ENCODE measurements around the gene ISM1. TPM values are rescaled to one million over a fixed set of nuclear protein-coding genes. Genes with fewer than 3 reads are reported as not detected.

The ISM1 gene
- total RNA-seq, 4 donors from 2014 or later: 0.70 to 3.3 (median 1.7) TPM

- H3K27ac ChIP-seq: no peak overlapping the region
- H3K4me3 ChIP-seq: no peak overlapping the region
- no peaks in the 10 kb centered on the region for H3K9me3 ChIP-seq
- no peak for DNase-seq
- H3K27me3 ChIP-seq: no peaks in the 10 kb centered on the region
- TF ChIP-seq POLR2A (IDR thresholded peaks at IDR 0.05) (no peak), CTCF (IDR thresholded peaks at IDR 0.05) (no peak)
- no peaks in the 10 kb centered on the region for H3K4me1 ChIP-seq
- H3K36me3 ChIP-seq: no peaks in the 10 kb centered on the region
These were observed 86.6 kb downstream of the ISM1 start for GRCh38 chr20:13307562-13308163.

DNA sequence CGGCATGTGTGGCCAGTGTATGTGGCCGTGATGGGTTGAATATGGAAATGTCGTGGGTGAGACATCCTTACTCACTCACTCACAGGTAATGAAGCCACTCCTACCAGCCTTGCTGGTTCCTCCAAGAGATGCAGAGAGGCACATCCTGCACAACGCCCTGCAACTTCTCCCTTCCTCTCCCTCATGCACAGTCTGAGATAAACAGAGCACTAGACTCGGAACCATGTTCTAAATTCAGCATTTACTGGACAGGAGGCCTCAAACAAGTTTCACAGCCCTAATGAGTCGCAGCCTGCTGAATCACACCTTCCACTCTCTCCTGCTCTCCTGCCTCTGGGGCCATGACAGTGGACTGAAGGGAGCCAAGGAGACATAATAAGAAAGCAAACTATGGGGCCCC lies 91.2 kb downstream of the ISM1 start:
- Histone ChIP-seq H3K27ac (no peak overlapping the region), H3K27me3 (no peaks in the 10 kb centered on the region), H3K36me3 (no peaks in the 10 kb centered on the region), H3K4me3 (no peak overlapping the region), H3K4me1 (no peaks in the 10 kb centered on the region), H3K9me3 (no peaks in the 10 kb centered on the region)
- TF ChIP-seq CTCF (IDR thresholded peaks at IDR 0.05): no peak
- DNase-seq: no peak

GRCh38 chr20:13313201-13313600 lies 92.1 kb downstream of the ISM1 start:
- DNase-seq: no peak
- H3K27me3 ChIP-seq: no peaks in the 10 kb centered on the region
- H3K4me1 ChIP-seq: no peaks in the 10 kb centered on the region
- no peak overlapping the region for H3K27ac ChIP-seq
- TF ChIP-seq CTCF (IDR thresholded peaks at IDR 0.05) (no peak), POLR2A (IDR thresholded peaks at IDR 0.05) (no peak)
- no peak overlapping the region for H3K4me3 ChIP-seq
- no peaks in the 10 kb centered on the region for H3K9me3 ChIP-seq
- no peaks in the 10 kb centered on the region for H3K36me3 ChIP-seq

GRCh38 chr20:13317439-13317838 lies 96.4 kb downstream of the ISM1 start:
- no peak for DNase-seq
- Histone ChIP-seq H3K4me1 (no peaks in the 10 kb centered on the region), H3K4me3 (no peak overlapping the region), H3K9me3 (no peaks in the 10 kb centered on the region), H3K27me3 (no peaks in the 10 kb centered on the region), H3K27ac (no peak overlapping the region), H3K36me3 (no peaks in the 10 kb centered on the region)
- TF ChIP-seq CTCF (IDR thresholded peaks at IDR 0.05) (no peak), POLR2A (IDR thresholded peaks at IDR 0.05) (no peak)

DNA sequence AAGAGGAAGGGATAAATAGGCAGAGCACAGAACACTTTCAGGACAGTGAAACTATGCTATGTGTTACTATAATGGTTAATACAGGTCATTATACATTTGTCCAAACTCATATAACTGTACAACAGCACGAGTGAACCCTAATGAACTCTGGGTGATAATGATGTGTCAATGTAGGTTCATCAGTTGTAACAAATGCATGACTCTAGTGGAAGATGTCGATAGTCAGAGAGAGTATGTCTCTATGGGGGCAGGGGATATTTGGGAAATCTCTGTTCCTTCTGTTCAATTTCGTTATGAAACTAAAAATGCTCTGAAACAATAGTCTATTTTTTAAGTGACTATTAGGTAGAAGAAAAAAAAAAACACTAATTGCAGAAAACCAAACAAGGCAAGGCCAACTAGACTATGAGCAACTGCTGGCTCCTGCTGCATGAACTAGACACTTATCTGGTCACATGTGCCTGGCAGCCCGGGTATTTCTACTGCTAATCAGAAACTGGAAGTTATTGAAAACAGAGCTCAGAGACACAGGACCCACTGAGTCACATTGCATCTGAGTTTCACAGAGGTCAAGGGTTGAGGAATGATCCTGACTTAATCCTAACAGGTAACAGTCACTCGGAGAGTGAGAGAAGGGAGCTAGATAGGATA lies 97.9 kb downstream of the ISM1 start:
- Histone ChIP-seq H3K27me3 (no peaks in the 10 kb centered on the region), H3K27ac (no peak overlapping the region), H3K4me1 (no peaks in the 10 kb centered on the region), H3K9me3 (no peaks in the 10 kb centered on the region), H3K4me3 (no peak overlapping the region), H3K36me3 (no peaks in the 10 kb centered on the region)
- DNase-seq: no peak
- TF ChIP-seq POLR2A (IDR thresholded peaks at IDR 0.05) (no peak), CTCF (IDR thresholded peaks at IDR 0.05) (no peak)
